SK-N-SH treated with all-trans-retinoic acid at 6 μM for 48 hours (cell line): ENCODE measurements around the gene NDUFB2.

Source experiments
- CREB5 ChIP-seq: fragments of 250-450 bp; sonication (Bioruptor Pico); IDR thresholded peaks from 2 replicates; pipeline ENCODE4 v1.5.1; 2020; ENCODE audit warnings: low read depth, mild to moderate bottlenecking, moderate library complexity
- CSRNP3 ChIP-seq: fragments of 250-450 bp; sonication (Bioruptor Pico); IDR thresholded peaks from 2 replicates; pipeline ENCODE4 v1.5.1; 2021; ENCODE audit warnings: mild to moderate bottlenecking, moderate library complexity
- GLIS3 ChIP-seq: fragments of 250-450 bp; sonication (Bioruptor Pico); IDR thresholded peaks from 2 replicates; pipeline ENCODE4 v1.5.0; 2020; ENCODE audit warnings: mild to moderate bottlenecking, moderate library complexity
- OSR1 ChIP-seq: fragments of 250-450 bp; sonication (Bioruptor Pico); IDR thresholded peaks from 2 replicates; pipeline ENCODE4 v1.8.0; 2022; ENCODE audit warnings: moderate library complexity, mild to moderate bottlenecking, inconsistent platforms
- PATZ1 ChIP-seq: fragments of 250-450 bp; sonication (Bioruptor Pico); IDR thresholded peaks from 2 replicates; pipeline ENCODE4 v1.8.0; 2020; ENCODE audit warnings: mild to moderate bottlenecking, moderate library complexity, borderline replicate concordance
- RARB ChIP-seq: fragments of 250-450 bp; sonication (Bioruptor Pico); IDR thresholded peaks from 2 replicates; pipeline ENCODE4 v1.8.0; 2021; ENCODE audit warnings: mild to moderate bottlenecking, moderate library complexity
- SNAI2 ChIP-seq: fragments of 250-450 bp; sonication (Bioruptor Pico); IDR thresholded peaks from 2 replicates; pipeline ENCODE4 v1.5.0; 2020; ENCODE audit warnings: mild to moderate bottlenecking, moderate library complexity
- TOX ChIP-seq: fragments of 250-450 bp; sonication (Bioruptor Pico); IDR thresholded peaks from 2 replicates; pipeline ENCODE4 v1.8.0; 2021; ENCODE audit warnings: mild to moderate bottlenecking, moderate library complexity, borderline replicate concordance
- TSHZ2 ChIP-seq: fragments of 250-450 bp; sonication (Bioruptor Pico); IDR thresholded peaks from 2 replicates; pipeline ENCODE4 v1.5.0; 2020; ENCODE audit warnings: mild to moderate bottlenecking, moderate library complexity
- ZFP30 ChIP-seq: fragments of 450-650 bp; formaldehyde crosslinking; IDR thresholded peaks from 2 replicates; pipeline ENCODE4 v1.5.0; 2022; ENCODE audit warnings: mild to moderate bottlenecking, moderate library complexity
- ZNF8 ChIP-seq: fragments of 450-650 bp; formaldehyde crosslinking; IDR thresholded peaks from 2 replicates; pipeline ENCODE4 v1.5.0; 2020; ENCODE audit warnings: mild to moderate bottlenecking, moderate library complexity

GRCh38 chr7:140676306-140676705, 20.2 kb upstream of the NDUFB2 start:
- TF ChIP-seq CSRNP3 (no peak), TSHZ2 (no peak), RARB (no peak), TOX (no peak), OSR1 (no peak), SNAI2 (CRISPR knock-in tag) (no peak), PATZ1 (CRISPR knock-in tag) (no peak), ZNF8 (CRISPR knock-in tag) (no peak), CREB5 (no peak), ZFP30 (CRISPR knock-in tag) (no peak), GLIS3 (CRISPR knock-in tag) (no peak)
